Smooth muscle cell (in vitro differentiated cells): ENCODE results near the gene SPEN. TPM values are rescaled to one million over a fixed set of nuclear protein-coding genes. Genes with fewer than 3 reads are reported as not detected.

ENCODE experiments used
- DNase-seq: peaks from one replicate; lab custom pipeline; 2025; ENCODE audit not compliant: unreplicated experiment; lab: John Stamatoyannopoulos, UW
- H2AFZ ChIP-seq: fragments of 200-600 bp; sonication (generic); 2 replicates; pipeline ENCODE4 v1.6.0; 2016; ENCODE audit warnings: antibody characterized with exemption, low read depth, mild to moderate bottlenecking
- H3F3A ChIP-seq: fragments of 200-600 bp; sonication (generic); 2 replicates; pipeline ENCODE4 v1.6.0; 2017; ENCODE audit warnings: antibody characterized with exemption, low read depth
- H3K27ac ChIP-seq: fragments of 200-600 bp; sonication (generic); 2 replicates; pipeline ENCODE4 v1.5.1; 2016; ENCODE audit warnings: low read depth, mild to moderate bottlenecking
- H3K27me3 ChIP-seq: fragments of 200-600 bp; sonication (generic); 2 replicates; pipeline ENCODE4 v1.6.1; 2016; ENCODE audit warnings: low read depth, mild to moderate bottlenecking
- H3K36me3 ChIP-seq: fragments of 200-600 bp; sonication (generic); 2 replicates; pipeline ENCODE4 v1.5.1; 2016; ENCODE audit warnings: low read depth
- H3K4me1 ChIP-seq: fragments of 200-600 bp; sonication (generic); 2 replicates; pipeline ENCODE4 v1.5.1; 2016; ENCODE audit warnings: low read depth
- H3K4me2 ChIP-seq: fragments of 200-600 bp; sonication (generic); 2 replicates; pipeline ENCODE4 v1.6.0; 2016; ENCODE audit warnings: mild to moderate bottlenecking
- H3K4me3 ChIP-seq: fragments of 200-600 bp; sonication (generic); 2 replicates; pipeline ENCODE4 v1.5.1; 2016; ENCODE audit warnings: mild to moderate bottlenecking
- H3K79me2 ChIP-seq: fragments of 200-600 bp; sonication (generic); 2 replicates; pipeline ENCODE4 v1.6.0; 2016; ENCODE audit warnings: low read depth, mild to moderate bottlenecking
- H3K9ac ChIP-seq: fragments of 200-600 bp; sonication (generic); 2 replicates; pipeline ENCODE4 v1.6.0; 2016; ENCODE audit warnings: low read depth
- H3K9me3 ChIP-seq: fragments of 200-600 bp; sonication (generic); replicated peaks from 2 replicates; pipeline ENCODE4 v1.5.1; 2016; ENCODE audit warnings: low read depth
- H4K20me1 ChIP-seq: fragments of 200-600 bp; sonication (generic); 2 replicates; pipeline ENCODE4 v1.6.0; 2016; ENCODE audit warnings: low read depth
- CTCF ChIP-seq: fragments of 200-600 bp; sonication (generic); IDR thresholded peaks from 2 replicates; pipeline ENCODE4 v1.5.1; 2017; ENCODE audit warnings: borderline replicate concordance, mild to moderate bottlenecking, antibody characterized with exemption; ENCODE audit not compliant: insufficient read depth, poor library complexity, severe bottlenecking
- WGBS: methylation state at CpG from one replicate; pipeline ENCODE4 v1.1.7; 2016; ENCODE audit warnings: low lambda C conversion rate; 5-methylcytosine and 5-hydroxymethylcytosine counted together
- polyA plus RNA-seq: library from polyadenylated mRNA; unstranded; fragments of >200 nt; fragmentation: Nextera tagmentation; extraction: Ambion mirVana; gene quantifications from 2 replicates; pipeline ENCODE4 v1.2.1, GENCODE V29; 2016
- total RNA-seq: library from RNA; depleted of rRNA; stranded (reverse); fragments of >200 nt; gene quantifications from 2 replicates; pipeline ENCODE4 v1.2.3, GENCODE V29; 2014

Gene SPEN
- total and polyA plus RNA-seq, 2 experiments from 2014 or later: 10.6 to 28.7 TPM

- no peak overlapping the region for H3K4me2 ChIP-seq
- peaks cover 73% of the 10 kb centered on the region for H4K20me1 ChIP-seq
- peaks cover 10% of the 10 kb centered on the region for H3K4me1 ChIP-seq
- no peaks in the 10 kb centered on the region for H3K27me3 ChIP-seq
- H3K4me3 ChIP-seq: no peak overlapping the region
- H3K9me3 ChIP-seq: no peaks in the 10 kb centered on the region
- no peaks in the 10 kb centered on the region for H3K36me3 ChIP-seq
- H3K9ac ChIP-seq: no peak overlapping the region
- no peak for DNase-seq
- H3F3A ChIP-seq: peaks cover 16% of the 10 kb centered on the region
- no peak overlapping the region for H3K27ac ChIP-seq
- H2AFZ ChIP-seq: no peak overlapping the region
- TF ChIP-seq CTCF: no peak
- peaks cover 83% of the 10 kb centered on the region for H3K79me2 ChIP-seq
These were observed 111.9 kb downstream of the SPEN start for GRCh38 chr1:15959424-15959823.

GRCh38 chr1:15959827-15960446, 112.4 kb downstream of the SPEN start:
- peaks cover 10% of the 10 kb centered on the region for H3K4me1 ChIP-seq
- WGBS: 96% methylated on average over 8 of the region's 8 CpGs
- H3K4me3 ChIP-seq: no peak overlapping the region
- no peak for DNase-seq
- H3F3A ChIP-seq: peaks cover 13% of the 10 kb centered on the region
- no peak overlapping the region for H3K4me2 ChIP-seq
- no peak overlapping the region for H3K9ac ChIP-seq
- no peak for TF ChIP-seq CTCF
- no peak overlapping the region for H2AFZ ChIP-seq
- no peaks in the 10 kb centered on the region for H3K36me3 ChIP-seq
- H3K79me2 ChIP-seq: peaks cover 82% of the 10 kb centered on the region
- no peaks in the 10 kb centered on the region for H3K9me3 ChIP-seq
- no peaks in the 10 kb centered on the region for H3K27me3 ChIP-seq
- H3K27ac ChIP-seq: no peak overlapping the region
- H4K20me1 ChIP-seq: peaks cover 78% of the 10 kb centered on the region

GRCh38 chr1:15960808-15961207, 113.3 kb downstream of the SPEN start:
- DNase-seq: no peak
- Histone ChIP-seq H4K20me1 (peaks cover 82% of the 10 kb centered on the region), H3K9ac (no peak overlapping the region), H3K36me3 (no peaks in the 10 kb centered on the region), H3F3A (peaks cover 10% of the 10 kb centered on the region), H3K4me2 (no peak overlapping the region), H3K79me2 (peaks cover 79% of the 10 kb centered on the region), H3K4me1 (peaks cover 12% of the 10 kb centered on the region), H2AFZ (no peak overlapping the region), H3K27ac (no peak overlapping the region), H3K9me3 (no peaks in the 10 kb centered on the region), H3K4me3 (no peak overlapping the region), H3K27me3 (no peaks in the 10 kb centered on the region)
- TF ChIP-seq CTCF: no peak
- WGBS: 78% methylated on average over 5 of the region's 5 CpGs

GRCh38 chr1:15961492-15961891, 114.0 kb downstream of the SPEN start:
- Histone ChIP-seq H3K27ac (no peak overlapping the region), H3K79me2 (peaks cover 78% of the 10 kb centered on the region), H3K9ac (no peak overlapping the region), H2AFZ (no peak overlapping the region), H3K36me3 (no peaks in the 10 kb centered on the region), H3K4me3 (no peak overlapping the region), H3K9me3 (no peaks in the 10 kb centered on the region), H3F3A (peaks cover 13% of the 10 kb centered on the region), H4K20me1 (peaks cover 82% of the 10 kb centered on the region), H3K4me1 (peaks cover 15% of the 10 kb centered on the region), H3K27me3 (no peaks in the 10 kb centered on the region), H3K4me2 (no peak overlapping the region)
- DNase-seq: no peak
- WGBS: 78% methylated on average over 11 of the region's 11 CpGs
- TF ChIP-seq CTCF: no peak
